Right lung (tissue), 5 donors: ENCODE results near the gene GUCY1A2. TPM values are rescaled to one million over a fixed set of nuclear protein-coding genes. Genes with fewer than 3 reads are reported as not detected.

Experiments used
- DNase-seq, 2 donors: peaks; one replicate each; pipeline ENCODE4 v3.0.0-alpha.2; 2013
- polyA plus RNA-seq, 5 donors: library from polyadenylated mRNA; unstranded; fragments of 120-200 nt; gene quantifications; one replicate each; pipeline versions ENCODE4 v1.2.1 to v1.2.3, GENCODE V29; 2013; ENCODE audit warnings: inconsistent platforms in 1 of 5, low replicate concordance in 1 of 5; ENCODE audit not compliant: insufficient read length in 5 of 5, insufficient read depth in 1 of 5

Gene GUCY1A2
- polyA plus RNA-seq, 5 donors: 12.7 to 31.7 (median 26.8) TPM

- DNase-seq: no peak
These were observed 339.1 kb downstream of the GUCY1A2 start for GRCh38 chr11:106679181-106679580.

DNA sequence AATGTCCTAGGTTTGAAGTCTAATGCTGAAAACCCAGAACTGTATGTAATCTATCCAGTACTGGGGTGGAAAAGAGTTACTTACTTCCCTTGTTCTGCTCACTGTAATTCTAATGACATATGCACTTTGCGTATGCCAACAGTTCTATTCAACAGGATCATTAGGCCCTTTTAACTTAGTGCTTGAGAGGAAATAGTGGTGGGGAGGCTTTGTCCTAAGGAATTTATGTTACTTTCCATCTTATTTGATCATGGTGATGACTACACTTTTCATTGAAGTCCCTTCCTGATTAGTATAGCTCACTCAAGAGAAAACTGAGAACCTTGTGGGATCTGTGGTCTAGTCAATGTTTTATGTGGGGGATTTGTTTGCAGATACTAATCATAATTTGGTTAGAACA is 348.2 kb downstream of the GUCY1A2 start:
- DNase-seq: no peak

DNA sequence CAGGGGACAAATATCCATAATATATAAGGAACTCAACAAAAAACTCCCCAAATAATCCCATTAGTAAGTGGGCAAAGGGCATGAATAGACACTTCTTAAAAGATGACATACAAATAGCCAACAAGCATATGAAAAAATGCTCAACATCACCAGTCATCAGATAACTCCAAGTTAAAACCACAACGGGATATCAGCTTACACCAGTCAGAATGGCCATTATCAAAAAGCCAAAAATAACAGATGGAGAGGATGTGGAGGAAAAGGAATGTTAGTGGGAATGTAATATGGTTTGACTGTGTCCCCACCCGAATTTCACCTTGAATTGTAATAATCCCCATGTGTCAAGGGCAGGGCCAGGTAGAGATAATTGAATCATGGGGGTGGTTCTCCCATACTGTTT is 350.1 kb downstream of the GUCY1A2 start:
- no peak for DNase-seq

DNA sequence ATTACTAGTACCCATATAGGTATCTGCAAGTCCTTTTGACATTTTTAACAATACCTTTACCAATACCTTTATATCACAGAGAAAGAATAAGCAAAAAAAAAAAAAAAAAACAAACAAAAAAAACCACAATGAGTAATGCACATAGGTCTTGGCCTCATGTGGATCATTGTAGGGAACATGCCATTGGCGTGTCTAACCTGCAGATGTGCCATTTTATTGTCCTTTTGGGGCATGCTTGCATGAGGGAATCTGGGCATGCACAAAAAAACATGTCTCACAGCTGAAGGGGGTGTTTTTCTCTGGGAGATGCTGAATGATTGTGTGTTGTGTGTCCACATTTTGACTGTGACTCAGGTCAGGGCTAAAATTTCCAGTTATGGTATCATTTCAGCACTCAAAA is 361.6 kb downstream of the GUCY1A2 start:
- no peak for DNase-seq

DNA sequence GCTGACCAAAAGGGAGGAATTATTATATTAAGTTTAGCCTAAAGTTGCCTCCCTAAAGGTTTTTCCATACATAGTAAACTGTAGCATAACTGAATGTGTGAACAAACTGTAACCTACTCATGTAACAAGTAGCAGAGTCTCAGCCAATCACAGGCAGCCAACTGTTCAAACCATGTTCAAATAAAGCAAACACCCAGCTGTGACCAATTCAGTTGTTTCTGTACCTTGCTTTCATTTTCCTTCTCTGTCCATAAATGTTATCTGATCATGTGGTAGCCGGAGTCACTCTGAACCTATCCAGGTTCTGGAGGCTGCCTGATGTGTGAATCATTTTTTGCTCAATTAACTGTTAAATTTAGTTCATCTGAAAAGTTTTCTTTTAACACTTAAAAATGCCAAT is 373.5 kb downstream of the GUCY1A2 start:
- no peak for DNase-seq

DNA sequence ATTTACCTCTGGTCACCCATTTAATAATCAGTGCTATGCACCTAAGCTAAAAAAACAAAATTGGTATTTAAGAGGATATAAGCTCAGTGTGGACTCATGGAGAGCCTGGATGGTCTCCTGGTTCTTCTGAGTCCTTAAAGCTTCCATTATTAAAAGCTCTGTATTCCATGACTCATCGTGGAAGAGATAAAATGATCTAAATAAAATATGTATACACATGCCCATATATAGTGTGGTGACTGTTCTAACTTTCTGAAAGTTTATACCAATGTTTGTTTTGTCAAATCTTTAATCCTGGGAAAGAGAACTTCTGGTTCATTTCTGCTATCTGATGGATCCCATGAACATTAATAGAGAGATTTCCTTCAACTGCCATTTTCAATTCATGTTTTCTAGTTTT is 375.9 kb downstream of the GUCY1A2 start:
- DNase-seq: no peak

DNA sequence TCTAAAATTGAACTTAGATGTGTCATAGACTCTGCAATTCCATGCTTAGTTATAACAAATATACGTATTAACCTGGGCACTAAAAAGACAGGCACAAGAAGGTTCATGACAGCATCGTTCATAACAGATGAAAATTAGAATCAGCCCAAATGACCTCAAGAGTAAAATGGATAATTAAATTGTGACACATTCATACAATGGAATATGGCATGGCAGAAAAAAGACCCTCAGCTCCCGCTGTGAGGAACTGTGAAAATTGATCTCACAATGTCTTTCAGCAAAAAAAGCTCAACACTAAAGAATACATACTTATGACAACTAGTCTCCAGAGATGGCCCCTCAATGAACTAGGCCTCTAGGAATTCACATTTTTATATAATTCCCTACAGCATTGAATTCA is 386.0 kb downstream of the GUCY1A2 start:
- DNase-seq: no peak

DNA sequence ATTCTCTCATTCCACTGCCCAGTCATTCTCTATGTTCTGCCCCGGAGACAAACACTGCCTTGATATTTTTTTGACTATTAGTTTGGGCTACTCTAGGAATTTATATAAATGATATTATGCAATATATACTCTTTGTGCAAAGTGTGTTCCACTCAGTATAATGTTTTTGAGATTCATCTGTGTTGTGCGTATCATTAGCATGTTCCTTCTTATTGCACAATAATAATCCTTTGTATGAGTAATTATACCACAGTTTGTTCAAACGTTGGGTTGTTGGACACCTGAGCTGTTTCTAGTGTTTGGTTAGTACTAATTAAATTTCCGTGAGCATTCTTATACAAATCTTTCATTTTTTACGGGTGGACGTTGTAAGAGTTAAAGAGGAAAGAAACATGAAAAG is 390.6 kb downstream of the GUCY1A2 start:
- no peak for DNase-seq

- DNase-seq: no peak
These were observed 392.7 kb downstream of the GUCY1A2 start for GRCh38 chr11:106625566-106625965.

DNA sequence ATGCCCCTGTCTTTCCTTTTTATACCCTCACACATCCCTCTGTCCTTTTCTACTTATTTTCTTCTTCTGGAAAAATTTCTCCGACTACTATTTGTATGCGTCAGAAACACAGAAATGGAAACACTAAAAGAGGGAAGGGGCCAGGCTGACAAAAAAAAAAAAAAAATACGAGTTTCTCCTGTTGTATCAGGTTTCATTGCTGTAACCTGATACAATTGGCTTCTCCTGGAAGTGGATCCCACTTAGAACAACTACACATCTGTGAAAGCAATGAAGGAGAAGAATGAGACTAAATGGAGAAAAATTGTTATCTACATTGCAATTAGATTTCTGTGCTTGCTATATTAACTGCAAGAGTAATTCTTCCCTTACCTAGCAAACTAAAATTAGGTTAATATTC is 393.9 kb downstream of the GUCY1A2 start:
- DNase-seq: no peak
